DMS79 treated with DMSO at 0.1 percent for 48 hours (cell line): ENCODE results near the gene THAP5.

Experiments used
- DNase-seq: peaks from one replicate; lab custom pipeline; 2025; lab: John Stamatoyannopoulos, UW

The THAP5 gene

DNA sequence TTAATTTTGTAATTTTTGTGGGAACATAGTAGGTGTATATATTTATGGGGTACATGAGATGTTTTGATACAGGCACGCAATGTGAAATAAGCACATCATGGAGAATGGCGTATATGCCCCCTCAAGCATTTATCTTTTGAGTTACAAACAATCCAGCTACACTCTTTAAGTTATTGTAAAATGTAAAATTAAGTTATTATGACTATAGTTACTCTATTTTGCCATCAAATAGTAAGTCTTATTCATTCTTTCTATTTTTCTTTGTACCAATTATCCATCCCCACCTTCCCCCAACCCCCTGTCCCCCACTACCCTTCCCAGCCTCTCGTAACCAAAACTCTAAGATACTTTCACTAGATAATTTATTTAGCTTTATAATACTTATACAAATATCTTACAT, 35.8 kb downstream of the THAP5 start:
- no peak for DNase-seq

DNA sequence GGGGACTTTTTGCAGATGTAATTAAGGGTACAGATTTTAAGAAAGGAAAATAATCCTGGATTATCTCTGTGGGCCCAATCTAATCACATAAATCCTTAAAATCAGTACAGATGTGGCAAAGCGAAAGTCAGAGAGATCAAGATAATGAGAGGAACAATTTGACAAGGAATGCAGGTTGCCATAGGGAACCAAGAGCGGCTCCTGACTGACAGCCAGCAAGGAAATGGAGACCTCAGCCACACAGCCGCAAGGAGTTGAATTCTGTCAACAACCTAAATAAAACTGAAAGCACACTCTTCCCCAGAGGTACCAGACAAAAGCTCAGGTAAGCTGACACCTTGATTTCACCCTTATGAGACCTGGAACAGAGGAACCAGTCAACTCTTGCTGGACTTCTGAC, 40.2 kb downstream of the THAP5 start:
- no peak for DNase-seq

DNA sequence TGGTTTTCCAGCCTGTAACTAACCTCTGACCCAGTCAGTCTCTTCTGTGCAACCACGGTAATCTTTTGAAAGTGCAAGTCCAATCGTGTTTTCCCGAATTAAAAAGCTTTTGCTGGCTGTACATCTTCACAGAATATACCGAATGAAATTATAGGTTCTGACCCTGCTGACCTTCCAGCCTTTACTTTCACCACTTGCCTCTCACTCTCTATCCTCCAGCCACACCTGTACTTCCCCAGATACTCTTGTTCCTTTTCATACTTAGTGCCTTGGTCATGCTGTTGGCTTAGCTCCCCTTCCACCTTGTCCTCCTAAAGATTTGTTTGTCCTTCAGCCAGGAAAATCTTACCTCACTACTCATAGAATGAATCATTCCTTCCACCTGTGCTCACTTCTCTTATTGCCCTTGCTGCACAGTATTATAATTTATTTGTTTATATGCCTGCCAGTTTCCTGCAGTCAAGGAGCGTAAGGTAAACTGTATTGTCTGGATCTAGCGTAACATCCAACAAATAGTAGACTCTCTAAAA, 41.3 kb downstream of the THAP5 start:
- DNase-seq, result peak; percentile 8

DNA sequence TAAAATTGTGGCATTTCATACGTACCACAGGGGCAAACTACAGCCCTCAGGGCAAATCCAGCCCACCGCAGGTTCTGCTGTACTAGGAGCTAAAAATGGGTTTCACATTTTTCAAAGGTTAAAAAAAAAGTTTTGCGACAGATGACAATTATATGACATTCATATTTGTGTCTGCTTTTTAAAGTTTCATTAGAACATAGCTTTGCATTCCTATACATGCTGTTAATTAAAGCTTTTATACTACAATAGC, 42.8 kb downstream of the THAP5 start:
- DNase-seq, result no peak

DNA sequence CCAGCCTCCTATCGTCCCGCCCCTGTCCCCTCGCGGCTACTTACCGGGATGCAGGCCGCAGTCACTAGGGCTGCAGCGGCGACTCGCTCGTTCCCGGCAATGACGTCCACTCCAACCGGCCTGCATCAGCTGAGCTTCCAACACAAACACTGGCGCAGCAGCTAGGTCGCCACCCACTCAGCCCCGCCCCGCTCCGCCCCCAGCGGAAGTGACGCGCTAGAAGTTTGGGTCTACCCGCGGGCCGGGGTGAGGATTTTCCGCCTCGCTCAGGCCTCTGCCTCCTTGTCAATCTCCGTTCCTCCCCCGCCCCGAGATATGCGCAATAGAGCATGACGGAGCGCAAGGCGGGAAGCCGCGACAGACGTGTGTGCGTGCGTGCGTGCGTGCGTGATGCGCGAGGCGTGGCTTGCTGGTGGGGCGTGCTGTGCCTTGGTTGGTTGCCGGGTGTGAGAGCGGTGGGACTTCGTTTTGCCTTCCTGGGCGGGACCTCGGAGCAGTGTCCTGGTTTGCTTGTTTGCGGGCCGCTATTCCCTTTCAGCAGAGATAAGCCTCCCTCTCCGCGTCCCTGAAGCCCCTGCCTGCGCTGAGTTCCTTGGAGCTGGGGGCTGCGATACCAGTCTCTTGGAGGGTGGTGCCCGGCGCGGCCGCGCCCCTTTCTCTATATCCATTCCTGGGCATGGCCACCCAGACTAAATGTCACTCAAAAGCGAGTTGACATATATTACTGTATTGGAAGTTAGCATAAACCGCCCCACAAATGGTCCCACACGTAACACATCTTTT, 43.3 kb downstream of the THAP5 start, which contains the start of gene PNPLA8:
Gene PNPLA8 (minus strand): TSS at position 151 of the 783 bp plus-strand sequence. CDS start 10,644 bp downstream, outside the sequence.
- DNase-seq, result peak; percentile 97

DNA sequence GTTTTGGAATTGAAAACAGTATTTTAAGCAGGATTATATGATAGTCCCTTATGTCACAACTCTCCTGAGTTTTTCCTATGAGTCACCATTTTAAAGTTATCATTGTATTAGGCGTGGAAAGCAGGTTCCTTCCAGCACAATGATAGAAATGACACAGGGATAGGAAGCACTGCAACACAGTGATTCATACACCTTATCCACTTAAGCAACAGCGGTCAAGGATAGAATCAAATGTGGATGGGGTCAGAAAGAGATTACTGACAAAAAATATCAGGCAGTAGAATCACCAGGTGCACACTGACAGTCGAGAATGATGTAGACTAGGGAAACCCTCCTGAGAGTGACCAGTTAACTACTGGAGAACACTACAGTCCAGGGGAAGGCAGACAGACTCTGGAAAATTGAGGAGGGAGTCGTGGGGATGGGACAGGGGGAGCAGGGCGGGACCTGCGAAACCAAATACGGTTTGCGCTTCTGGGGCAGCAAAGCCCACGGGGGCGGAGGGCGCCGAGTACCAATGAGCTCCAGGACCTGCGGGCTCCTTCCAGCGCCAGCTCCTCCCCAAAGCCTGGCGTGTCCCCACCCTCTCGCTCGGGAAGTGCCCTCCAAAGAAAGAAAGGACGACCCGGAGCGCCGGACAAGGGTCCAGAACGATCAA, 44.0 kb downstream of the THAP5 start:
- DNase-seq, result peak; percentile 90

DNA sequence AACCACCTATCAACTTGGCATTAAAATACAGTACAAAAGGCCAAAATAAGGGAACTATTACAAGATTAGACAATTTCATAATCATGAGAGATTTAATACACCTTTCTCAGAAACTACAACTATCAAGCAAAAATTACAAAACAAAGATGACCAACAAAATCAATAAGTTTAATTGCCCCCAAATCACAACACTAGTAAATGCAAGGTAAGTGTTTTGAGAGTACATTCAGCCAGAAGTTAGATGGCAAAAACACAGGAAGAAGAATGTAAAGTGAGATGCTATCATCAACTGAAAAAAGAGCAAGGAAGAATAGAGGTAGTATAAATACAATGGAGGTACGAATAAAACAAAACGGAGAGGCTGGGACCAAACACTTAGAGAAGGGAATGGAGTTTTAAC, 46.7 kb downstream of the THAP5 start:
- DNase-seq, result no peak

DNA sequence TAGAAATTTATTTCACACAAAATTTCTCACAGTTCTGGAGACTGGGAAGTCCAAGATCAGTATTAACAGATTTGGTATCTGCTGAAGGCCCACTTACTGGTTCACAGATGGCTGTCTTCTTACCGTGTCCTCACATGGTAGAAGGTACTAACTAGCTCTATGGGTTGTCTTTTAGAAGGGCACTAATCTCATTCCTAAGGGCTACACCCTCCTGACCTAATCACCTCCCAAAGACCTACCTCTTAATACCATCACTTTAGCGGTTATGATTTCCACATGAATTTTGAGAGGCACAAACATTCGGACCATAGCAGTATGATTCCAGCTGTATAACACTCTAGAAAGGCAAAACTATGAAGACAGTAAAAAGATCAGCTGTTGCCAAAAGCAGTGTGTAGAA, 51.6 kb downstream of the THAP5 start:
- no peak for DNase-seq

DNA sequence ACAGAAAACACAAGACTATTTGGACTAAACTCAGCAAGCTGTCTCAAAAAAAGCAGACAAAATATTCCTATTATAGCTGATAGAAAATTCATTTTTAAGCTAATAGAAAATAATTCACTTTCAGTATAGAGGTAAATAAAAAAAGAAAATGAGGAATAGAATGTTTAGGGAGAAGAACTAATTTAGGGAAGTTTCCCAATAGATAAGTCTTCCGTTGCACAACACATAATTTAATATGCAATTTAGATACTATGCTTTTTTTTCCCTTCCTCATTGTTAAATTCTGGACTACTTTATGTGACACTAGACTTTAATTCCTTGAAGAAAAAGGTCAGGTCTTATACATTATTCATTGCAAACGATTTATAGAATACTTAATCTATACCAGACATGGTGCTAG, 53.9 kb downstream of the THAP5 start:
- no peak for DNase-seq

DNA sequence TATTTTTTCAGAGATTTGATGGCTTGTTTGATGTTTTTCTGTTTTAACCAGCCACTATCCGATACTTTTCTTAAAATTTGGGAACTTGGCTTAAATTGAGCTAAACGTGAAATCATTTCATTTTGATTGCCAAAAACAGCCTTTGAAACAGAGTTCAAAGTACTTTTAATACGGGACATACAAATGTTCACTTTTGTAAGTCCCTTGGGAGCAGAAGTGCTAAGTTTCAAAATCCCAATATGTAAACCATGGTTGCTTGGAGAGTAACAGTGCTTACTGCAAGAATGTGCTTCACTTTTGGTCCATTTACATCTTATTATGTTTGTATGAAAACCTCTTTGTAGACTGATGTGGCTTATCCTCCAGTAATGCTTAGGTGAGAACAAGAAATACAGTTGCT, 54.5 kb downstream of the THAP5 start:
- DNase-seq, result no peak
